Ectodermal cell (in vitro differentiated cells): ENCODE results near the gene WEE1.
"Not testable (repeated sequence)": the region's sequence is repeated elsewhere in the genome, so short reads cannot be mapped to it uniquely, and the experiment has no call there.

ENCODE experiments used
- H3K27ac ChIP-seq: 2 replicates; pipeline ENCODE4 v1.7.0; 2013; ENCODE audit warnings: mild to moderate bottlenecking, low read depth, low read length; ENCODE audit not compliant: insufficient read depth, poor library complexity, severe bottlenecking
- H3K27me3 ChIP-seq: 2 replicates; pipeline ENCODE4 v1.7.0; 2013; ENCODE audit warnings: mild to moderate bottlenecking, low read length; ENCODE audit not compliant: insufficient read depth, control insufficient read depth, poor library complexity, severe bottlenecking
- H3K36me3 ChIP-seq: one replicate; pipeline ENCODE4 v1.7.0; 2013; ENCODE audit warnings: low read length; ENCODE audit not compliant: control insufficient read depth, insufficient read depth
- H3K4me1 ChIP-seq: one replicate; pipeline ENCODE4 v1.7.0; 2013; ENCODE audit warnings: low read length; ENCODE audit not compliant: control insufficient read depth, insufficient read depth
- H3K4me3 ChIP-seq: 2 replicates; pipeline ENCODE4 v1.7.0; 2013; ENCODE audit warnings: low read depth, low read length, control low read depth; ENCODE audit not compliant: insufficient read depth
- H3K9me3 ChIP-seq: 2 replicates; pipeline ENCODE4 v1.7.0; 2013; ENCODE audit warnings: mild to moderate bottlenecking, low read length, moderate library complexity; ENCODE audit not compliant: control insufficient read depth
- WGBS, 2 experiments: methylation state at CpG; one replicate each; pipeline ENCODE4 v1.1.7; 2013; ENCODE audit warnings: missing lambda C conversion rate in 2 of 2; 5-methylcytosine and 5-hydroxymethylcytosine counted together

Gene WEE1

DNA sequence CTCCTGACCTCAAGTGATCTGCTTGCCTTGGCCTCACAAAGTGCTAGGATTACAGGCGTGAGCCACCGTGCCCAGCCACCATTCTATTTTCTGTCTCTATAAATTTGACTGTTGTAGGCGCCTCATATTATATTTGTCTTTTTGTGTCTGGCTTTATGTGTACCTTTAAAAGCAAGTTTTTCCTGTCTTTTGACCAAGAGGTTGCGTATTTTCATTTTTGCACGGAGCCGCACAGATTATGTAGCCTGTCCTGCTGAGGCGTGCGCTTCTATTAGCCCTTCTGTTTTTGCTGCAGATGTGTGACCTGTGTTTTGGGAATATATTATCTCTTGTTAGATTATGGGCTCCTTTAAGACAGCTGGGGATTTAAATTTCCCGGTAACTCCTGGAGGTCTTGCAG is 40.4 kb upstream of the WEE1 start:
- 90% methylated on average over 9 of the region's 9 CpGs for WGBS, 2 experiments

DNA sequence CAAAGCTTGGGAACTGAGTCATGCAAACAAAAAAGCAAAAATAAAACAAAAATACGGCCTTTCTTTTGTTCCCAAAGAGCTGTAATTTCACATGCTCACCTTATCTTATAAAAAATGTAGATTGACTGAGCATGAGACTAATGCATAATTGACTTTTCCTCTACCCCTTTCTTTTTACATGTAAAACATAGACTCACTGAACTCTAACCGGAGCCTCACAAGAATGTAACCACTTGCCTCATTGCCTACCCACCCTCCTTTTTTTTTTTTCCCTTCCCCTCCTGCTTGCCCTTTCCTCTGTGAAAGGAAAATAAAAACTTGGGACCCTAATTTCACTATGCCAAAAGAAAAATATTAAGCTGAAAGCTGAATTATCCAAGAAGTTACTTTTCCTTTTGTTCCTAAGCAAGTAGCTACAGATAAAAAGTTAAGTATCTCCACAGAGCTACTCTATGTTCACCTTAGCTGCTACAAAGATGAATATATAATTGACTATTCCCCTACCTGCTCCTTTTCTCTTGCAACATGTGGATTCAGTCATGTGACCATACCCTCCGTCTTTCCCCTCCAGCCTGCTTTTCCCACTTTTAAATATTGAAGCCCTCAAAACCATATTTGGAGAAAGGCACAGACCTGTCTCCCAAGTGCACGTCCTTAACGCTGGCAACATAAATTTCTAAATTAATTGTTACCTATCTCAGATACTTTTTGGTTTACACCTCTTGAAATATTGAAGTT is 39.6 kb upstream of the WEE1 start:
- Histone ChIP-seq H3K36me3 (no peaks in the 10 kb centered on the region), H3K27me3 (no peaks in the 10 kb centered on the region), H3K27ac (no peak overlapping the region), H3K9me3 (no peaks in the 10 kb centered on the region), H3K4me1 (peaks cover 23% of the 10 kb centered on the region), H3K4me3 (no peak overlapping the region)
- 69% methylated on average over 5 of the region's 5 CpGs for WGBS, 2 experiments

More for the DNA sequence above, 40.4 kb upstream of the WEE1 start:
- no peak overlapping the region for H3K4me3 ChIP-seq
- H3K36me3 ChIP-seq, result no peaks in the 10 kb centered on the region
- peaks cover 23% of the 10 kb centered on the region for H3K4me1 ChIP-seq
- no peaks in the 10 kb centered on the region for H3K27me3 ChIP-seq
- no peaks in the 10 kb centered on the region for H3K9me3 ChIP-seq
- H3K27ac ChIP-seq, result no peak overlapping the region

DNA sequence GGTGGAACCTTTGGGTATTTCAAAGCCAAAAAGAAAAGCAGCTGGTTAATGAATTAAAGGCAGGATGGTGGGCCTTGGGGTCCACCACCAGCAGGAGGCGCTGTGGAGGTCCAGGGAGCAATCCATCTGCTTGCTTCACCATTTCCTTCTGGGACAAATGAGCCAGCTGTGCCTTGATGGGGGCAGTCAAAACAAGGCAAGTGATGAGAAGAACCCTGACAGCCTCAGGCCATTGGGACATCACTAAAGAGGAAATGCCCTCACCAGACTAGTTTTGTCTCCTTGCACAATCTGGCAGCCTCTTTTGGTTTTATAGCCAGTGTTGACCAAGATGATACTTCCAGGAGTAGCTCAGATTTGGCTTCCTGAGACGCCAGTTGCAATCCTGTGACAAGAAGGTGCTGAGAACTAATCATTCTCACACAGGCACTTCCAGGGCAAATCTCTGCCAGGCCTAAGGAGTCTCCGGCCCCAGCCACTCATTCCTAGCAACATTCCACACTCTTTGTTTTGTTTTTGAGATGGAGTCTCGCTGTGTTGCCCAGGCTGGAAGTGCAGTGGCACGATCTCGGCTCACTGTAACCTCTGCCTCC is 38.2 kb upstream of the WEE1 start:
- WGBS, 2 experiments, result 77 to 79% methylated on average over 6 of the region's 6 CpGs
- Histone ChIP-seq H3K27me3 (no peaks in the 10 kb centered on the region), H3K9me3 (no peaks in the 10 kb centered on the region), H3K4me1 (peaks cover 10% of the 10 kb centered on the region), H3K36me3 (no peaks in the 10 kb centered on the region), H3K27ac (no peak overlapping the region), H3K4me3 (no peak overlapping the region)

DNA sequence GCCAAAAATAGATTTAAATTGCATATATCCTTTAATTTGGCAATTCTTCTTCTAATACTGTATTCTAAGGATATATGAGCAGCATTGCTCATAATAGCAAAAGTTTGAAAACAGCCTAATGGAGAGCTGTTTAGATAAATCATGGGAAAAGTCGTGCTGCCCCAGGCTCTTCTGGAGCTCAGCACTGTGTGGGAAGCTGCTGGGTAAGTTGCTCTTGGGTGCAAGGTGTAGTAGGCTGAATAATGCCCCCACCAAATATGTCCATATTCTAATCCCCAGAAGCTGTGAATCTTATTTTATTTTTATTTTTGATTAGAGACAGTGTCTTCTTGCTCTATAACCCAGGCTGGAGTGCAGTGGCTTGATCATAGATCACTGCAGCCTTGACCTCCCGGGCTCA is 34.9 kb upstream of the WEE1 start:
- H3K4me3 ChIP-seq, result no peak overlapping the region
- no peaks in the 10 kb centered on the region for H3K36me3 ChIP-seq
- H3K9me3 ChIP-seq, result no peaks in the 10 kb centered on the region
- no peaks in the 10 kb centered on the region for H3K27me3 ChIP-seq
- H3K4me1 ChIP-seq, result peaks cover 6% of the 10 kb centered on the region
- no peak overlapping the region for H3K27ac ChIP-seq
- 84 to 96% methylated on average over 2 of the region's 2 CpGs for WGBS, 2 experiments

DNA sequence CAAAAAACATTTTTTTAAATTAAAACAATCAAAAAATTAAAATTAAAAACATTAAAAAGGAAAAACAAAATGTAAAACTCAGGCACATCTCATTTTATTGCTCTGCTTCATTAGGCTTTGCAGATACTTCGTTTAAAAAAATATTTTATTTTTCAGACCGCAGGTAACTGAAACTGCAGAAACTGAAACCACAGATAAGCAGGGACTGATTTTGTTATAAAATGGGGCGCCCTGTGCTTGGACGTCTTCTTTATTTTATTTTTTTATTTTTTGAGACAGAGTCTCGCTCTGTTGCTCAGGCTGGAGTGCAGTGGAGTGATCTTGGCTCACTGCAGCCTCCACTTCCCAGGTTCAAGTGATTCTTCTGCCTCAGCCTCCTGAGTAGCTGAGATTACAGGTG is 24.3 kb upstream of the WEE1 start:
- H3K36me3 ChIP-seq, H3K9me3 ChIP-seq, H3K27me3 ChIP-seq, H3K4me3 ChIP-seq, H3K4me1 ChIP-seq, H3K27ac ChIP-seq: not testable (repeated sequence)
- 92 to 98% methylated on average over 5 of the region's 5 CpGs for WGBS, 2 experiments

DNA sequence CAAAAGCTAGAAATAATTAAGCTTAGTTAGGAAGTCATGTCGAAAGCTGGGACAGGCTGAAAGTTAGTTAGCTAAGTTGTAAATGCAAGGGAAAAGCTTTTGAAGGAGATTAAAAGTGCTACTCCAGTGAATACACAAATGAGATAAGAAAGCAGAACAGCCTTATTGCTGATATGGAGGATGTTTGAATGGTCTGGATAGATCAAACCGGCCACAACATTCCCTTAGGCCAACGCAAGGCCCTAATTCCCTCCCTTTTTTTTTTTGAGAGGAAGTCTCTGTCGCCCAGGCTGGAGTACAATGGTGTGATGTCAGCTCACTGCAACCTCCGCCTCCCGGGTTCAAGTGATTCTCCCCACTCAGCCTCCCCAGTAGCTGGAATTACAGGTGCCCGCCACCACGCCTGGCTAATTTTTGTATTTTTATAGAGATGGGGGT is 23.3 kb upstream of the WEE1 start:
- WGBS, 2 experiments, result 94 to 95% methylated on average over 8 of the region's 8 CpGs
- no peak overlapping the region for H3K27ac ChIP-seq
- H3K9me3 ChIP-seq, result no peaks in the 10 kb centered on the region
- no peaks in the 10 kb centered on the region for H3K27me3 ChIP-seq
- no peak overlapping the region for H3K4me3 ChIP-seq
- no peaks in the 10 kb centered on the region for H3K4me1 ChIP-seq
- no peaks in the 10 kb centered on the region for H3K36me3 ChIP-seq

DNA sequence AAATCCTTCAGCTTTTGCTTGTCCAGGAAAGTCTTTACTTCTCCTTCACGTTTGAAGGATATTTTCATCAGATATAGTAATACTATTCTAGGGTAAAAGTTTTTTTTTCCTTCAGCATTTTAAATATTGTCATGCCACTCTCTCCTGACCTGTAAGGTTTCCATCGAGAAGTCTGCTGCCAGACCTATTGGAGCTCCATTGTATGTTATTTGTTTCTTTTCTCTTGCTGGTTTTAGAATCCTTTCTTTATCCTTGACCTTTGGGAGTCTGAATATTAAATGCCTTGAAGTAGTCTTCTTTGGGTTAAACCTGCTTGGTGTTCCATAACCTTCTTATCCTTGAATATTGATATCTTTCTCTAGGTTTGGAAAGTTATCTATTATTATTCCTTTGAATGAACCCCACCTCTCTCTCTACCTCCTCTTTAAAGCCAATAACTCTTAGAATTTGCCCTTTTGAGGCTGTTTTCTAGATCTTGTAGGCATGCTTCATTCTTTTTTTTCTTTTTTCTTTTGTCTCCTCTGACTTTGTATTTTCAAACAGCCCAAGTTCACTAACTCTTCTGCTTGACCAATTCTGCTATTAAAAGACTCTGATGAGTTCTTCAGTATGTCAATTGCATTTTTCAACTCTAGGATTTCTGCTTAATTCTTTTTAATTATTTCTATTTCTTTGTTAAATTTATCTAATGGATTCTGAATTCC is 12.0 kb upstream of the WEE1 start:
- Histone ChIP-seq H3K9me3 (no peaks in the 10 kb centered on the region), H3K27ac (no peak overlapping the region), H3K27me3 (no peaks in the 10 kb centered on the region), H3K4me3 (no peak overlapping the region), H3K4me1 (peaks cover 10% of the 10 kb centered on the region), H3K36me3 (no peaks in the 10 kb centered on the region)
- WGBS, 2 experiments, result 100% methylated on average over 1 of the region's 2 CpGs

DNA sequence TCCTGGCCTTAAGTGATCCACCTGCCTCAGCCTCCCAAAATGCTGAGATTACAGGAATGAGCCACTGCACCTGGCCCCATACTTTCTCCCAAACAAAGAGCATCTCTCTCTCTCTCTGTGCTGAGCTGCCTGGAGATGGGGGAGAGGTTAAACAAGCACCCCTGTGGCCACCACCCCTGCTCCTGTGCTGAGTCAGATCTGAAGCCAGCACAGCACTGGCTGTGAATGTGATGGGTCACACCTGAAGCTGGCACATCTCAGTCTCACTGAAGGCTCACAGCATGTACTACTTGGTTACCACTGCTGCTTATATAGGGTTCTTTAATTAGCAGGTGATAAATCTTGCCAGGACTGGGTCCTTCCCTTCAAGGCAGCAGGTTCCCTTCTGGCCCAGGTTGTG is 10.8 kb upstream of the WEE1 start:
- no peaks in the 10 kb centered on the region for H3K9me3 ChIP-seq
- H3K27ac ChIP-seq, result no peak overlapping the region
- H3K4me3 ChIP-seq, result no peak overlapping the region
- H3K36me3 ChIP-seq, result no peaks in the 10 kb centered on the region
- peaks cover 13% of the 10 kb centered on the region for H3K4me1 ChIP-seq
- H3K27me3 ChIP-seq, result no peaks in the 10 kb centered on the region

DNA sequence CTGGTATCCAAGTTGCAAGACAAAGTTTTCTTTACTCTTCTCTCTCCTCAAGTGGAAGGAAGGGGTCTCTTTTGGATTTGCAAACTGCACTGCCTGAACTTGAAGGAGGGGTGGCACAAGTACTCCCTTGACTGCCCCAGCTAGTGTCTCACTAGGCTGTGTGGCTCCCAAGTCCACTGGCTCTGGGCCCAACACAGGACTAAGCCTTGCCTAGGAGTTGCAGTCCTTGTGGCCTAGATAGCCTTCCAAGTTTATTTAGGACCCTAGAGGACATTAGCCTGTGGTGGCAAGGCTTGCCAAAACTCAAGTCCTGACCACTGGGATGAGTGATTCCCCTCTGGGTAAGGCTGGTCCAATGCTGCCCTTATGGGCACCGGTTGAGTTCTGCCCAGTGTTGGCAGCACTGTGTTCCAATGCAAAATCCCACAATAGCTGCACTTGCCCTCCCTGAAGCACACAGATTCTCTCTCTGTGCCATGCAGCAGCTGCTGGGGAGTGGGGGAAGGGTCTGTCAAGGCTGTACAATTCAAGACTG is 10.2 kb upstream of the WEE1 start:
- Histone ChIP-seq H3K9me3 (no peaks in the 10 kb centered on the region), H3K27ac (no peak overlapping the region), H3K36me3 (no peaks in the 10 kb centered on the region), H3K4me1 (peaks cover 14% of the 10 kb centered on the region), H3K27me3 (no peaks in the 10 kb centered on the region), H3K4me3 (no peak overlapping the region)
- 85 to 97% methylated on average over 1 of the region's 1 CpG for WGBS, 2 experiments

DNA sequence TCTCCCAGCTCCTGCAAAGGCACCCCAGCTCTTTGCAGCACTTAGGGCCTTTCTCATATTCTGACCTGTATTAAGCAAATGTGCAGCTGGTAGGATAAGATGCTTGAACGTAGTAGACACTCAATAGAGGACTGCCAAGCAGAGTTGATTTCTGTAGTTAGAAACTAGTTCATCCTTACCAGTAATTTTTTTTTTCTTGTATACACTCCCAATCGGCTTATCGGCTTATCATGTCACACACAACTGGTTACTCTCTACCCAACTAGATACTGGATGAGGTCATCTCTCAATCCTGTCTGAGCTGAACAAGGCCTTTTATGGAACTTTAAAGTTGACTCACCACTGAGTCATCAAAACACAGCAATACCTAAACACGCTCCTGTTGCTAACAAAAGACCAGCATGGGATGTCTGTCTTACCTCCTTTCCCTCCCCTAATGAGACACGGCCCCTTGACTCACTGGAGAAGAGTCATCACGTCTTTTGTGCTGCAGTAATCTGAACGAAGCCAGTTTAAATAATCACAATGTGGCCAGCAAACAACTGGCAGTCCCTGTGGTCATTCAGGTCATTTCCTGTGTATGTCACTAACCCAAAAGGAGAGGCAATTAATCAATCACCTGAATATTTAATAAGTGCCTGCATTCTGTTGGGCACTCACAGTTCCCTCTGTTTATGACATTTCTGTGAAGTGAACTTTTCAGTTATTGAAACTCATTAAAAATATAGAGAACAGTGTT is 7.5 kb upstream of the WEE1 start:
- peak overlapping the region; percentile 56 for H3K27ac ChIP-seq
- no peak overlapping the region for H3K4me3 ChIP-seq
- WGBS, 2 experiments, result 24 to 26% methylated on average over 7 of the region's 7 CpGs
- no peaks in the 10 kb centered on the region for H3K36me3 ChIP-seq
- H3K4me1 ChIP-seq, result peaks cover 26% of the 10 kb centered on the region
- no peaks in the 10 kb centered on the region for H3K9me3 ChIP-seq
- H3K27me3 ChIP-seq, result no peaks in the 10 kb centered on the region
